GM10266 (cell line): Measurements from ENCODE around the gene RNU7-1.

Source experiments
- DNase-seq: peaks from one replicate; pipeline ENCODE4 v3.0.0; 2012; ENCODE audit errors: extremely low spot score
- TF ChIP-seq, protein P1 (sequence below): IDR thresholded peaks from 2 replicates; pipeline ENCODE4 v1.5.1; 2012; ENCODE audit warnings: mild to moderate bottlenecking, low read depth; ENCODE audit not compliant: control insufficient read depth, insufficient read depth; ENCODE audit errors: missing control alignments

Gene RNU7-1

DNA sequence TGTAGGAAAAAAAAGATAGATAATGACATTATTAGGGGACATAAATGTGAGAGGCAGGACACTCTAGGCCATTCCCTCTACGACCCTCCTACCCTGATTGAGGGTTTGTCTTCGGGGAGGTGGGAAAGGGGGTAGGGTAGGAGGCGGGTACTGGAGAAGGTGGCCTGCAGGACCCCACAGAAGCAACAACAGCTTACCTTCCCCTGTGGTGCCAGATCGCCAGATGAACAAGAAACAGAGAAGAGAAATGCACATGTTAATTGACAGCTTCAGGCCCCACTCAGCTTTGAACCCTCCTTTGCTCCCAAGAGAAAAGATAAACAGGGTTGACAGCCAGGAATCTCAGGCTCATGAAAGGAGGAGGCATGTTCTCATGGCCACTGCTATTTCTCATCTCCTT, 22.1 kb downstream of the RNU7-1 start:
- no peak for DNase-seq
- TF ChIP-seq, protein P1, sequence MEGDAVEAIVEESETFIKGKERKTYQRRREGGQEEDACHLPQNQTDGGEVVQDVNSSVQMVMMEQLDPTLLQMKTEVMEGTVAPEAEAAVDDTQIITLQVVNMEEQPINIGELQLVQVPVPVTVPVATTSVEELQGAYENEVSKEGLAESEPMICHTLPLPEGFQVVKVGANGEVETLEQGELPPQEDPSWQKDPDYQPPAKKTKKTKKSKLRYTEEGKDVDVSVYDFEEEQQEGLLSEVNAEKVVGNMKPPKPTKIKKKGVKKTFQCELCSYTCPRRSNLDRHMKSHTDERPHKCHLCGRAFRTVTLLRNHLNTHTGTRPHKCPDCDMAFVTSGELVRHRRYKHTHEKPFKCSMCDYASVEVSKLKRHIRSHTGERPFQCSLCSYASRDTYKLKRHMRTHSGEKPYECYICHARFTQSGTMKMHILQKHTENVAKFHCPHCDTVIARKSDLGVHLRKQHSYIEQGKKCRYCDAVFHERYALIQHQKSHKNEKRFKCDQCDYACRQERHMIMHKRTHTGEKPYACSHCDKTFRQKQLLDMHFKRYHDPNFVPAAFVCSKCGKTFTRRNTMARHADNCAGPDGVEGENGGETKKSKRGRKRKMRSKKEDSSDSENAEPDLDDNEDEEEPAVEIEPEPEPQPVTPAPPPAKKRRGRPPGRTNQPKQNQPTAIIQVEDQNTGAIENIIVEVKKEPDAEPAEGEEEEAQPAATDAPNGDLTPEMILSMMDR: no peak

DNA sequence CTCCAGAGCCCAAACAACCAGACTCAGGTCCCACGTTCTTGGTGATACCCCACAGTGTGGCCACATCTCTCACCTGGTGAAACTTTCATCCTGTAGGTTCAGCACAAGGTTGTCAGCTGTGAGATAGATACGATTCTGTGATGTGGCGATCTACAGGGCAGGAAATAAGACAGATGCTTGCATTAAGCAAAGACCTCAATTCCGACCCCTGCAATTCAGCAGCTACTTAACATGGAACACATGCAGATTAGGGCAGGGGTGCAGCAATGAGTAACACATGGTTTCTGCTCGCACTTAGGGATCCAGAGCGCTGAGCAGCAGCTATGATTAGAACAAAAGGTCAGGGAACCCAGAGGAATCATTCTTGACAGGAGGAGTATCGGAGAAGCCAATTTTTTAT, 22.7 kb downstream of the RNU7-1 start:
- DNase-seq: no peak
- TF ChIP-seq, protein P1: no peak

DNA sequence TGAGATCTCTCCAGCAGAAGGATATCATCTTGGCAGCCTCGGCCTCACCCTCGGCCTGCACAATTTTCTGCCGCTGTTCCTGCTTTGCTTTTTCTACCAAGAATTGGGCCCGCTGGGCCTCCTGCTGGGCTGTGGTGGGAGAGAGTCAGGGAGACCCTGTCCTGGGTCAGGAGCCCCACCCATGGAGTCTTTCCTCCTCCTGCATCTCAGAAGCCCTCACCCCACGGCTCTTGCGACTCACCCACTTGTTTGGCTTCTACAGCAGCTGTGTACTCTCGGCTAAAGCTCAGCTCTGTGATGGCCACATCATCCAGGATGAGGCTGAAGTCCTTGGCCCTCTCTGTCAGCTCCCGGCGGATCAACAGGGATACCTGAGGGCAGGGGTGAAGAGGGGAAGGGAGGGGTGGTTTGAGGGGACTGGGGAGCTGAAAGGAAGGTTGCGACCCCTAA, 24.1 kb downstream of the RNU7-1 start:
- TF ChIP-seq, protein P1: no peak
- DNase-seq: no peak

DNA sequence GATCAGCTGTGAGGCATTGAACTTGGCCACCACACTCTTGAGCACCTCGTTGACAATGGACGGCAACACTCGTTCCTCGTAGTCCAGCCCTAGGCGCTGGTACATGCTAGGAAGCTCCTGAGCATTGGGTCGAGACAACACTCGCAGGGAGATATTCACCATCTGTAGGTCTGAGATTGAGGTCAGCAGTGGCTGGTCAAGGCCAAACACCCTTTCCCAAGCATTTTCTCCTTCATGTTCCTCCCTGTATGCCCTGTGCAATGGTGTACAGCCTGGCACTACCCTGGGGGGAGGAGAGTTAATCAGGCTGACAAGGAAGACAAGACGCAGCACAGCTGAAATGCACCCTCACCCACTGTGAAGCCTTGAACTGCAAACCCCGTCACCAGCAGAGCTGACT, 24.8 kb downstream of the RNU7-1 start:
- TF ChIP-seq, protein P1: no peak
- DNase-seq: no peak

DNA sequence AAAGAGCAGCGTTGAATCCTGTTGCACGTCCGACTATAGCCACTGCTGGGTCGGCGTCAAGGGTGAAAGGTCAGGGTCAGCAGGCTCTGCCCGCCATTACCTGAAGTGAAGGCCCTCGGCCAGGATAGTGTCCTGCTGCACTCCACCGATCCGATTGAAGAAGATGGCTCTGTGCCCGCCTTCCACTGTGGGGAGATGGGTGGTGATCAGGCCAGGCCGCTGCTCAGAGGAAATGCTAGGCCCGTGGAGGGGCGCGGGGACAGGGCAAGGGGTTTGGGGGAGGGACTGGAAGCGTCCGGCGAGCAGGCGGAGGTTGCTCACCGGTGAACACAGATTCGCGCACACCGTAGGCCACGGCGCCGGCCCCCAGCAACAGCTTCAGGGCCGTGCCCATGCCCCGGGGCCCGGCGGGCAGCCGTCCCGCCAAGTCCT, 26.5 kb downstream of the RNU7-1 start:
- DNase-seq: no peak
- TF ChIP-seq, protein P1: no peak

DNA sequence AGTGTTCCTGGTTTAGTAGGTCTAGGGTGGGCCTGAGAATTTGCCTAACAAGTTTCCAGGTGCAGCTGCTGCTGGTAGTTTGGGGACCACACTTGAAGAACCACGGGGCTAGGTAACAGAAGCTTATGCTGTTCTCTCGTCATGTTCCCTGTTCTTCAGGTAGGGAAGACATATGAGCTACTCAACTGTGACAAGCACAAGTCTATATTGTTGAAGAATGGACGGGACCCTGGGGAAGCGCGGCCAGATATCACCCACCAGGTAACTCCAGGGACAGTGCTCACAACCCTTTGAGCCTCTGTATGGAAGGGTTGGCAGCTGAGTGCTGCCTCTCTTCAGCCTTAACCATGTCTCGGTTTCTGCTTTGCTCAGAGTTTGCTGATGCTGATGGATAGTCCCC, 30.6 kb downstream of the RNU7-1 start:
- TF ChIP-seq, protein P1: no peak
- DNase-seq: no peak

DNA sequence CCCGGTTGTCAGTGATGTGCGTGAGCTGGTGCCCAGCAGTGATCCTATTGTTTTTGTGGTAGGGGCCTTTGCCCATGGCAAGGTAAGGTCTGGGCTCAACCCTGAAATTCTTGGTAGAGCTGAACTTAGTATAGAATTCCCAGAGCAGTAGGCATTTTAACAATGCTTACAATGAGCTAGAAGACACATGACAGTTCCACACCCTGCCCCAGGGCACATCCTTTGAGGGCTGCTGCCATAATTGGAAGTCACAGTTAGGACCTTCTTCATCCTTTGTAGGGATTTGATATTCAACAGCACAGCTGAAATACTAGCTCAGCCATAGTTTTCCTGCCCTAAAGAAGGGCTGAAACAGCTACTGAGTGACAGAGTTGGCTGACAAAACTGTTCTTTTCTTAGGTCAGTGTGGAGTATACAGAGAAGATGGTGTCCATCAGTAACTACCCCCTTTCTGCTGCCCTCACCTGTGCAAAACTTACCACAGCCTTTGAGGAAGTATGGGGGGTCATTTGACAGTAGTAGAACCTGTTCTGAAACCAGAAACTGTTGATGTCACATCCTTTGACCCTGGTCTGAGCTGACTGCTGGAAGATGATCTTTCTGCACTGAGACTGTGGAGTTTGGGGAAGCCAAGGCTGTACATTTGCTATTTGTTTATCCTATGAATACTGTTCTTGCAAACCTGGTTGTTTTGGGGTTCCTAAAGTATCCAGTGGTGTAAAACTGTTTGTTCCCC, 31.8 kb downstream of the RNU7-1 start:
- TF ChIP-seq, protein P1: no peak
- DNase-seq: no peak
